HEK293 (cell line): Measurements from ENCODE around the gene FCHO2.

ENCODE experiments used
- ELK4 ChIP-seq: IDR thresholded peaks from 2 replicates; pipeline ENCODE4 v1.6.1; 2011; ENCODE audit warnings: mild to moderate bottlenecking, low read depth, low read length, borderline replicate concordance
- KLF8 ChIP-seq: fragments of 450-650 bp; formaldehyde crosslinking; IDR thresholded peaks from 2 replicates; pipeline ENCODE4 v1.5.1; 2016; ENCODE audit warnings: missing biosample characterization, missing genetic modification characterization
- YY1 ChIP-seq: fragments of 450-650 bp; formaldehyde crosslinking; IDR thresholded peaks from 2 replicates; pipeline ENCODE4 v1.5.1; 2018; ENCODE audit warnings: missing biosample characterization, missing genetic modification characterization
- ZNF24 ChIP-seq: fragments of 450-650 bp; formaldehyde crosslinking; IDR thresholded peaks from 2 replicates; pipeline ENCODE4 v1.5.1; 2016; ENCODE audit warnings: missing biosample characterization, missing genetic modification characterization
- ZNF830 ChIP-seq: fragments of 450-650 bp; IDR thresholded peaks from 2 replicates; pipeline ENCODE4 v1.5.0; 2018; ENCODE audit warnings: missing biosample characterization, missing genetic modification characterization, low read depth, mild to moderate bottlenecking, moderate library complexity

DNA sequence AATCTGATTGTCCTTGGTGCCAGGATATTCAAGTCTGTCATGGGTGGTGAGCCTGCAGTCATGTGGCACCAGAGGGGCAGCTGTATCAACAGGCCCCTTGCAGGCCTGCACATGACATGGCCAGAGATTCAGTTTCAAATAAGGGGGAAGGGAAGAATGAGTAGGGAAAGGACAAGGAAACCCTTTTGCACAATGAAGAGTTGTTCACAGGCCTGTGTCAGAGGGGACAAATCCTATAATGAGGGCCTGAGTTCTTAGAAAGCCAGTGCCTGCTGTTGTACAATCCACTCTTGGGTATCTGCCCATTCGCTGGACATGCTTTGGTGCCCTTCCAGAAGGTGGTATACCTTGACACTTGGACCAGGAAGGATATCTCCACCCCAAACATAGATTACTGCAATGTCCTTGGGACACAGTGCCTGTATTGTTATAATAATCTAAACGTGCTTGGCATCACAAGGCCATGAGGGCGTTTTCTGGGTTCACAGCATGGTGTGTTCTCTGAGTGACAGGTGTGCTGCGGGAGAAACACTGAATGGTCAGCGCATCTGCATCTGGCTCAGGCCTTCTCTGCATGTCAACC, 162.6 kb downstream of the FCHO2 start:
- TF ChIP-seq KLF8 (tag by site-specific recombination): no peak
- TF ChIP-seq ZNF830 (tag by site-specific recombination): no peak
- no peak for TF ChIP-seq ZNF24
- no peak for TF ChIP-seq ELK4
- no peak for TF ChIP-seq YY1 (tag by site-specific recombination)
